BLaER1 treated with 17β-estradiol and CSF1 and Interleukin-3, amounts not matched to agents 10 nM and 100 nM (cell line): Measurements from ENCODE around the gene MAP1LC3B2.

Experiments used
- H3K27ac ChIP-seq, 11 experiments: shearing (Covaris generic); formaldehyde crosslinking; 2 replicates each; pipeline ENCODE4 v1.8.1; 2022
- H3K27me3 ChIP-seq, 11 experiments: shearing (Covaris generic); formaldehyde crosslinking; 2 replicates each; pipeline ENCODE4 v1.8.1; 2022
- H3K36me3 ChIP-seq, 11 experiments: shearing (Covaris generic); formaldehyde crosslinking; 2 replicates each; pipeline ENCODE4 v1.8.1; 2022
- H3K4me1 ChIP-seq, 10 experiments: shearing (Covaris generic); formaldehyde crosslinking; 2 replicates each; pipeline ENCODE4 v1.8.1; 2022
- H3K4me2 ChIP-seq, 11 experiments: shearing (Covaris generic); formaldehyde crosslinking; 2 replicates each; pipeline ENCODE4 v1.8.1; 2022
- H3K4me3 ChIP-seq, 10 experiments: shearing (Covaris generic); formaldehyde crosslinking; 2 replicates each; pipeline ENCODE4 v1.8.1; 2022
- H3K9ac ChIP-seq, 11 experiments: shearing (Covaris generic); formaldehyde crosslinking; 2 replicates each; pipeline ENCODE4 v1.8.1; 2022
- H3K9me3 ChIP-seq, 11 experiments: shearing (Covaris generic); formaldehyde crosslinking; replicated peaks in 1 of 11; 2 replicates each; pipeline ENCODE4 v1.8.1; 2022
- H4K20me1 ChIP-seq, 11 experiments: shearing (Covaris generic); formaldehyde crosslinking; 2 replicates each; pipeline ENCODE4 v1.8.1; 2022
- Cebpa-rat ChIP-seq, 11 experiments: shearing (Covaris generic); IDR thresholded peaks; 2 replicates each; pipeline ENCODE4 v1.8.1; 2022

Gene MAP1LC3B2

GRCh38 chr12:116541547-116542344 is 17.4 kb upstream of the MAP1LC3B2 start:
- Histone ChIP-seq H3K27ac (no peak overlapping the region), H3K36me3 (no peaks in the 10 kb centered on the region), H3K4me1 (peaks cover 22 to 80% (median 33%) of the 10 kb centered on the region in 10 experiments), H3K27me3 (no peaks in the 10 kb centered on the region), H3K9me3 (no peaks in the 10 kb centered on the region), H4K20me1 (no peaks in the 10 kb centered on the region), H3K4me2 (peak overlapping the region in 1 of 11 experiments; percentile 13; a peak in 1 of 22 replicates), H3K4me3 (no peak overlapping the region), H3K9ac (no peak overlapping the region)
- TF ChIP-seq Cebpa-rat (IDR thresholded peaks at IDR 0.05) = no peak

DNA sequence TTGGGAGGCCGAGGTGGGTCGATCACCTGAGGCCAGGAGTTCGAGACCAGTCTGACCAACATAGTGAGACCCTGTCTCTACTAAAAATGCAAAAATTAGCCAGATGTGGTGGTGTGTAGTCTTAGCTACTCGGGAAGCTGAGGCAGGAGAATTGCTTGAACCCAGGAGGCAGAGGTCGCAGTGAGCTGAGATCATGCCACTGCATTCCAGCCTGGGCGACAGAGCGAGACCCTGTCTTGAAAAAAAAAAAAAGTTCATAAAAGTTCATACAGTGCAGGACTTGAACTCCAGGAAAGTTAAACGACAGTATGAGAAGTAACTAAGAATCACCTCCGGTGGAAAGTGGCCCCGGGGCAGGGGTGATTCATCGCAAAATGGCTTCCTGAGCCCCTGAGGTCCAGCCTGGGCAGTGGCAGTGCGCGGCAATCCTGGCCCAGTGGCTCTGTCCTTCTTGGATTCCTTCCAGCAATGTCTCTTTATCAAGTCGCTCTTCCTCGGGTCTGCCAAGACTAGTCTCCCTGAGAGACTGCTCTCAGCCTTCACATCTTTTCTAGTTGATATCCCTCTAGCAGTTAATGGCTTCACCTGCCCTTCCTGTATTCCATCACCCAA is 16.7 kb upstream of the MAP1LC3B2 start:
- Histone ChIP-seq H3K4me3 (no peak overlapping the region), H3K4me1 (peaks cover 23 to 79% (median 33%) of the 10 kb centered on the region in 10 experiments), H3K27ac (0 out of 22 replicates have a peak overlapping the region, but pooled peaks of 1 of the 11 experiments have one; percentile 4), H3K4me2 (peak overlapping the region in 3 of 11 experiments; percentile 9 to 17 (median 13); a peak in 3 of 22 replicates), H3K36me3 (no peaks in the 10 kb centered on the region), H3K9ac (no peak overlapping the region), H4K20me1 (no peaks in the 10 kb centered on the region), H3K9me3 (no peaks in the 10 kb centered on the region), H3K27me3 (no peaks in the 10 kb centered on the region)
- no peak for TF ChIP-seq Cebpa-rat (IDR thresholded peaks at IDR 0.05)

GRCh38 chr12:116544656-116545055 is 14.5 kb upstream of the MAP1LC3B2 start:
- Histone ChIP-seq H3K9me3 (no peaks in the 10 kb centered on the region), H3K27ac (no peak overlapping the region), H3K27me3 (no peaks in the 10 kb centered on the region), H3K9ac (no peak overlapping the region; a peak in 1 of 22 replicates), H3K4me2 (no peak overlapping the region; a peak in 1 of 22 replicates), H3K36me3 (no peaks in the 10 kb centered on the region), H3K4me1 (peaks cover 28 to 78% (median 35%) of the 10 kb centered on the region in 10 experiments), H4K20me1 (no peaks in the 10 kb centered on the region), H3K4me3 (no peak overlapping the region)
- no peak for TF ChIP-seq Cebpa-rat (IDR thresholded peaks at IDR 0.05)

DNA sequence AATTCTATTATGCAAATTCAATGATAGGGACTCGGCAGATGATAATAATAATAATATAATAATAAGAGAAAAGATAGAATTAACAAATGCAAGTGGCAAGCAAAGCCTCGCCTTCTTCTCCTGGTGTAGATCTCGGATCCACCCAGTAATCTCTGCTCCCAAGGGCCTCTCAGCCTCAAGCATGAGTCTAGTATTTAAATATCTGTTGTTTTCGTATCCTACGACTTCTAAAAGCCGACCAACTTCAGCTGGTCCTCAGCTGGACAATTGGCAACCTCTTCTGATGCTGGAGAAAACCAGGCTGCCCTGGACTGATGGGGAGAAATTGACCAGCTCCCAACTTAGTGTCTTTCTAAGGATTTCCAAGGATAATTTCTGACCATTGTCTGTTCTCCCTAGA is 14.0 kb upstream of the MAP1LC3B2 start:
- no peaks in the 10 kb centered on the region for H3K9me3 ChIP-seq
- TF ChIP-seq Cebpa-rat (IDR thresholded peaks at IDR 0.05) = no peak
- H3K4me2 ChIP-seq = peak overlapping the region in 2 of 11 experiments; percentile 7 to 12; a peak in 2 of 22 replicates
- H3K9ac ChIP-seq = no peak overlapping the region
- H3K27me3 ChIP-seq = no peaks in the 10 kb centered on the region
- H3K4me3 ChIP-seq = no peak overlapping the region
- H3K4me1 ChIP-seq = peaks cover 33 to 78% (median 37%) of the 10 kb centered on the region in 10 experiments
- no peaks in the 10 kb centered on the region for H3K36me3 ChIP-seq
- H3K27ac ChIP-seq = no peak overlapping the region
- H4K20me1 ChIP-seq = no peaks in the 10 kb centered on the region

DNA sequence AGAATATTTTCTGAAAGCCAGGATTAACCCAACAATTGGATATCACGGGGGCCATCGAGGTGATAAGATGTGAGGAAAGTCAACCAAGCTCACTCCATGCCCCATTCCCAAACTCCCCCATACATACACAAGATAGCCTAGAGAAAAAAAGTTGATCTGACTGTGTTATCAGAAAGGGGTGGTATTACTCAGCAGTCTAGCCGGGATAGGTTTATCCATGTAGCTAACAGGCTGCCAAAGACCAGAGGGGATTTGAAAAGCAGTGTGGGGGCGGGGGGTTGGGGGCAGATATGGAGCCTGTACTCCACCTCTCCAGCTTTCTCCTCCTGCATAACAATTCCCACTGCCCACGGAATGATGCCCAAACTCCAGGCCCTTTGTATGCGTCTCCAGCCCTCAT is 13.2 kb upstream of the MAP1LC3B2 start:
- Histone ChIP-seq H3K27ac (no peak overlapping the region), H3K9ac (no peak overlapping the region), H3K27me3 (no peaks in the 10 kb centered on the region), H3K4me1 (peaks cover 40 to 78% (median 44%) of the 10 kb centered on the region in 10 experiments), H3K4me2 (peak overlapping the region in 2 of 11 experiments; percentile 12 to 30; a peak in 1 of 22 replicates), H3K4me3 (no peak overlapping the region), H4K20me1 (no peaks in the 10 kb centered on the region), H3K36me3 (no peaks in the 10 kb centered on the region), H3K9me3 (no peaks in the 10 kb centered on the region)
- no peak for TF ChIP-seq Cebpa-rat (IDR thresholded peaks at IDR 0.05)

- H3K4me2 ChIP-seq = peak overlapping the region; percentile 63 to 93 (median 78)
- H4K20me1 ChIP-seq = no peaks in the 10 kb centered on the region
- peak overlapping the region in 9 of 11 experiments; percentile 36 to 95 (median 92); a peak in 18 of 22 replicates for H3K27ac ChIP-seq
- H3K27me3 ChIP-seq = no peaks in the 10 kb centered on the region
- H3K9me3 ChIP-seq = no peaks in the 10 kb centered on the region
- H3K4me1 ChIP-seq = peaks cover 60 to 87% (median 64%) of the 10 kb centered on the region in 10 experiments
- H3K36me3 ChIP-seq = no peaks in the 10 kb centered on the region
- TF ChIP-seq Cebpa-rat (IDR thresholded peaks at IDR 0.05) = no peak
- no peak overlapping the region for H3K4me3 ChIP-seq
- H3K9ac ChIP-seq = peak overlapping the region in 10 of 11 experiments; percentile 4 to 66 (median 50); a peak in 16 of 22 replicates
Observed at GRCh38 chr12:116547955-116548501, 11.2 kb upstream of the MAP1LC3B2 start.

DNA sequence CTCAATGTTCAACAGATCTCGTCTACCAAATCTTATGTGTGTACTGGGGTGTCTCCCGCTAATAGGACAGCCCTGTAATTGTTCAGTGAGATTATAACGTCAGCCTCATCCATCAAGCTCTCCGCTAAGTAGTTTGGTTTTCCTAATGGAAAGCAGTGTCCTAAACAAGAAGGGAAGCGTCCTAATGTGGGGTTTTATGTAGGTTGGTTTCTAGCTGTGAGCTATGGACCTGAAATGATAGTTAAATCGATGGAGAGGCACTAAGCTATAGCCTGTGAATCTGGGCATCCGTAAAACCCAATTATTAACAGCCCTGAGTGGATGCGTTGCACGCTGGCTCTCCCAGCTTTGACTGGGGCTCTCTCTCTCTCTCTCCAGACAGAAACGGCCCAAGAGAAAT is 9.2 kb upstream of the MAP1LC3B2 start:
- Histone ChIP-seq H3K27me3 (no peaks in the 10 kb centered on the region), H3K4me1 (peaks cover 69 to 97% (median 83%) of the 10 kb centered on the region in 10 experiments), H3K9ac (peak overlapping the region in 6 of 11 experiments; percentile 1 to 53 (median 27); a peak in 10 of 22 replicates), H3K27ac (peak overlapping the region in 10 of 11 experiments; percentile 4 to 96 (median 92); a peak in 19 of 22 replicates), H3K9me3 (peaks cover 0 to 5% (median 0%) of the 10 kb centered on the region in 11 experiments; a peak in 1 of 22 replicates), H3K36me3 (no peaks in the 10 kb centered on the region), H3K4me2 (peak overlapping the region; percentile 23 to 93 (median 76); a peak in 21 of 22 replicates), H3K4me3 (no peak overlapping the region), H4K20me1 (no peaks in the 10 kb centered on the region)
- no peak for TF ChIP-seq Cebpa-rat (IDR thresholded peaks at IDR 0.05)

GRCh38 chr12:116551151-116551550 is 8.0 kb upstream of the MAP1LC3B2 start:
- H3K4me2 ChIP-seq = peak overlapping the region; percentile 53 to 93 (median 81); a peak in 19 of 22 replicates
- no peak overlapping the region for H3K4me3 ChIP-seq
- peaks cover 0 to 5% (median 0%) of the 10 kb centered on the region in 11 experiments; a peak in 1 of 22 replicates for H3K9me3 ChIP-seq
- peak overlapping the region in 5 of 11 experiments; percentile 28 to 78 (median 75); a peak in 8 of 22 replicates for H3K9ac ChIP-seq
- no peaks in the 10 kb centered on the region for H3K36me3 ChIP-seq
- TF ChIP-seq Cebpa-rat (IDR thresholded peaks at IDR 0.05) = no peak
- H3K27ac ChIP-seq = peak overlapping the region; percentile 63 to 96 (median 92)
- peaks cover 71 to 97% (median 91%) of the 10 kb centered on the region in 10 experiments for H3K4me1 ChIP-seq
- H3K27me3 ChIP-seq = no peaks in the 10 kb centered on the region
- no peaks in the 10 kb centered on the region for H4K20me1 ChIP-seq

GRCh38 chr12:116551619-116551951 is 7.6 kb upstream of the MAP1LC3B2 start:
- no peak for TF ChIP-seq Cebpa-rat (IDR thresholded peaks at IDR 0.05)
- peak overlapping the region; percentile 53 to 93 (median 81) for H3K4me2 ChIP-seq
- H3K27ac ChIP-seq = peak overlapping the region; percentile 63 to 96 (median 92)
- peaks cover 75 to 98% (median 96%) of the 10 kb centered on the region in 10 experiments for H3K4me1 ChIP-seq
- no peaks in the 10 kb centered on the region for H4K20me1 ChIP-seq
- H3K4me3 ChIP-seq = no peak overlapping the region
- no peaks in the 10 kb centered on the region for H3K27me3 ChIP-seq
- peaks cover 0 to 5% (median 0%) of the 10 kb centered on the region in 11 experiments; a peak in 1 of 22 replicates for H3K9me3 ChIP-seq
- H3K36me3 ChIP-seq = no peaks in the 10 kb centered on the region
- peak overlapping the region in 9 of 11 experiments; percentile 27 to 82 (median 76); a peak in 14 of 22 replicates for H3K9ac ChIP-seq
